ENCODE data around the gene EBF4.

EBF4 gene

GRCh38 chr20:2709205-2709981 is 16.8 kb downstream of the EBF4 start:
- Histone ChIP-seq H3K27ac (ENCODE audit: low read length) (no peak overlapping the region), H4K20me1 (ENCODE audit: insufficient read depth, low read length) (no peaks in the 10 kb centered on the region), H3K4me2 (ENCODE audit: low read length) (no peak overlapping the region), H3K4me1 (ENCODE audit: low read length) (peaks cover 13% of the 10 kb centered on the region), H3K36me3 (replicated peaks; ENCODE audit: low read depth, low read length) (no peaks in the 10 kb centered on the region), H3K9ac (ENCODE audit: low read length) (no peak overlapping the region), H3K9me3 (ENCODE audit: insufficient read depth, low read length) (no peaks in the 10 kb centered on the region), H3K79me2 (ENCODE audit: low read length) (no peaks in the 10 kb centered on the region), H3K4me3 (ENCODE audit: low read length) (no peak overlapping the region), H3K27me3 (ENCODE audit: low read depth, low read length) (peaks cover 40% of the 10 kb centered on the region), H2AFZ (ENCODE audit: low read depth, low read length) (no peak overlapping the region)
- TF ChIP-seq CTCF (IDR thresholded peaks at IDR 0.05; ENCODE audit: low read depth, low read length) (no peak), EZH2phosphoT487 (IDR thresholded peaks at IDR 0.05; ENCODE audit: low read depth) (no peak)

GRCh38 chr20:2713285-2713684 is 20.7 kb downstream of the EBF4 start:
- H3K79me2 ChIP-seq (ENCODE audit: low read length): no peaks in the 10 kb centered on the region
- no peaks in the 10 kb centered on the region for H4K20me1 ChIP-seq (ENCODE audit: insufficient read depth, low read length)
- TF ChIP-seq EZH2phosphoT487 (IDR thresholded peaks at IDR 0.05; ENCODE audit: low read depth) (no peak), CTCF (IDR thresholded peaks at IDR 0.05; ENCODE audit: low read depth, low read length) (peak; percentile 76)
- H2AFZ ChIP-seq (ENCODE audit: low read depth, low read length): no peak overlapping the region
- peak overlapping the region; percentile 3; the same call in 1 of the 2 replicates for H3K4me2 ChIP-seq (ENCODE audit: low read length)
- H3K36me3 ChIP-seq (replicated peaks; ENCODE audit: low read depth, low read length): no peaks in the 10 kb centered on the region
- H3K4me3 ChIP-seq (ENCODE audit: low read length): no peak overlapping the region
- H3K27ac ChIP-seq (ENCODE audit: low read length): no peak overlapping the region
- no peaks in the 10 kb centered on the region for H3K9me3 ChIP-seq (ENCODE audit: insufficient read depth, low read length)
- no peaks in the 10 kb centered on the region for H3K4me1 ChIP-seq (ENCODE audit: low read length)
- H3K9ac ChIP-seq (ENCODE audit: low read length): no peak overlapping the region
- H3K27me3 ChIP-seq (ENCODE audit: low read depth, low read length): peaks cover 44% of the 10 kb centered on the region

- Histone ChIP-seq H4K20me1 (ENCODE audit: insufficient read depth, low read length) (no peaks in the 10 kb centered on the region), H3K4me1 (ENCODE audit: low read length) (no peaks in the 10 kb centered on the region), H3K9ac (ENCODE audit: low read length) (no peak overlapping the region), H3K4me2 (ENCODE audit: low read length) (no peak overlapping the region), H3K27ac (ENCODE audit: low read length) (no peak overlapping the region), H2AFZ (ENCODE audit: low read depth, low read length) (no peak overlapping the region), H3K36me3 (replicated peaks; ENCODE audit: low read depth, low read length) (no peaks in the 10 kb centered on the region), H3K79me2 (ENCODE audit: low read length) (no peaks in the 10 kb centered on the region), H3K4me3 (ENCODE audit: low read length) (no peak overlapping the region), H3K27me3 (ENCODE audit: low read depth, low read length) (peaks cover 54% of the 10 kb centered on the region), H3K9me3 (ENCODE audit: insufficient read depth, low read length) (peaks cover 10% of the 10 kb centered on the region)
- no peak for TF ChIP-seq EZH2phosphoT487 (IDR thresholded peaks at IDR 0.05; ENCODE audit: low read depth)
- no peak for TF ChIP-seq CTCF (IDR thresholded peaks at IDR 0.05; ENCODE audit: low read depth, low read length)
These were observed 36.7 kb downstream of the EBF4 start for GRCh38 chr20:2729251-2729713.

GRCh38 chr20:2729791-2730190 is 37.2 kb downstream of the EBF4 start:
- Histone ChIP-seq H3K36me3 (replicated peaks; ENCODE audit: low read depth, low read length) (no peaks in the 10 kb centered on the region), H3K9me3 (ENCODE audit: insufficient read depth, low read length) (peaks cover 10% of the 10 kb centered on the region), H3K27ac (ENCODE audit: low read length) (no peak overlapping the region), H4K20me1 (ENCODE audit: insufficient read depth, low read length) (no peaks in the 10 kb centered on the region), H3K79me2 (ENCODE audit: low read length) (no peaks in the 10 kb centered on the region), H3K9ac (ENCODE audit: low read length) (no peak overlapping the region), H3K4me1 (ENCODE audit: low read length) (no peaks in the 10 kb centered on the region), H3K4me3 (ENCODE audit: low read length) (no peak overlapping the region), H3K27me3 (ENCODE audit: low read depth, low read length) (peaks cover 59% of the 10 kb centered on the region), H2AFZ (ENCODE audit: low read depth, low read length) (no peak overlapping the region), H3K4me2 (ENCODE audit: low read length) (no peak overlapping the region)
- TF ChIP-seq CTCF (IDR thresholded peaks at IDR 0.05; ENCODE audit: low read depth, low read length) (no peak), EZH2phosphoT487 (IDR thresholded peaks at IDR 0.05; ENCODE audit: low read depth) (no peak)
